MM.1S (cell line): ENCODE measurements around the gene CSNK1D.

ENCODE experiments used
- CTCF ChIP-seq: fragments of 300-600 bp; sonication (generic); IDR thresholded peaks from 2 replicates; pipeline ENCODE4 v1.5.1; 2016; ENCODE audit warnings: antibody characterized with exemption, low read length, mixed read lengths
- EZH2 ChIP-seq: fragments of 300-600 bp; sonication (generic); optimal IDR thresholded peaks from 2 replicates; pipeline ENCODE3; 2017; ENCODE audit warnings: low read depth, mild to moderate bottlenecking, antibody characterized with exemption, low read length, mixed read lengths

GRCh38 chr17:82311971-82312370, 38.5 kb upstream of the CSNK1D start:
- TF ChIP-seq CTCF (no peak), EZH2 (no peak)
